Stomach (tissue), 4 donors: ENCODE measurements around the gene GSE1.

Experiments used
- CTCF ChIP-seq, 7 experiments: fragments of 450-650 bp in 4 of 7; fragments of 200-600 bp in 3 of 7; sonication (generic) in 3 of 7; IDR thresholded peaks; one replicate each; pipeline ENCODE4 v1.5.1; 2016 to 2019; ENCODE audit warnings: antibody characterized with exemption in 7 of 7, control low read depth in 2 of 7, mild to moderate bottlenecking in 1 of 7
- EP300 ChIP-seq: sonication (generic); formaldehyde crosslinking; IDR thresholded peaks from one replicate; pipeline ENCODE4 v1.6.1; 2017; ENCODE audit warnings: antibody characterized with exemption
- POLR2A ChIP-seq, 4 donors: fragments of 450-650 bp; IDR thresholded peaks; one replicate each; pipeline ENCODE4 v1.6.1; 2016; ENCODE audit warnings: antibody characterized with exemption in 4 of 4, control low read depth in 2 of 4, mild to moderate bottlenecking in 1 of 4, moderate library complexity in 1 of 4
- POLR2AphosphoS5 ChIP-seq, 3 donors: sonication (generic); formaldehyde crosslinking; IDR thresholded peaks; one replicate each; pipeline ENCODE4 v1.6.1; 2016; ENCODE audit warnings: antibody characterized with exemption in 3 of 3

GRCh38 chr16:85567101-85567866 lies 45.8 kb upstream of the GSE1 start:
- no peak for TF ChIP-seq CTCF (IDR thresholded peaks at IDR 0.05)
- no peak for TF ChIP-seq POLR2A (IDR thresholded peaks at IDR 0.05)
- no peak for TF ChIP-seq POLR2AphosphoS5 (IDR thresholded peaks at IDR 0.05)
- TF ChIP-seq EP300, result no peak
